T-helper 2 cell treated with Interferon-gamma antibody and Interleukin-4, amounts not matched to agents 5 μg/mL and 100 μg/mL, for 36 hours (primary cell): Measurements from ENCODE around the gene TAB2.
"Not testable (repeated sequence)": the region's sequence is repeated elsewhere in the genome, so short reads cannot be mapped to it uniquely, and the experiment has no call there.

Experiments used
- DNase-seq: peaks from one replicate; pipeline ENCODE4 v3.0.0; 2021; ENCODE audit warnings: low spot score
- H3K27ac Mint-ChIP-seq: one replicate; pipeline ENCODE4 v1.8.0; 2021; ENCODE audit warnings: mild to moderate bottlenecking, mixed read lengths
- H3K27me3 Mint-ChIP-seq: one replicate; pipeline ENCODE4 v1.8.0; 2021; ENCODE audit warnings: low read depth, mixed read lengths
- H3K36me3 Mint-ChIP-seq: one replicate; pipeline ENCODE4 v1.8.0; 2021; ENCODE audit warnings: low read depth, mixed read lengths
- H3K4me1 Mint-ChIP-seq: one replicate; pipeline ENCODE4 v1.8.0; 2021; ENCODE audit warnings: low read depth, mixed read lengths
- H3K4me3 Mint-ChIP-seq: one replicate; pipeline ENCODE4 v1.8.0; 2022; ENCODE audit warnings: mild to moderate bottlenecking, moderate library complexity, mixed read lengths
- H3K9me3 Mint-ChIP-seq: one replicate; pipeline ENCODE4 v1.8.0; 2021; ENCODE audit warnings: mixed read lengths

TAB2 gene

GRCh38 chr6:149455031-149455732 lies 137.7 kb downstream of the TAB2 start:
- no peak overlapping the region for H3K27ac Mint-ChIP-seq
- H3K9me3 Mint-ChIP-seq, result no peaks in the 10 kb centered on the region

GRCh38 chr6:149456311-149457021 lies 139.0 kb downstream of the TAB2 start:
- Mint-ChIP-seq H3K27ac (no peak overlapping the region), H3K9me3 (no peaks in the 10 kb centered on the region), H3K27me3 (no peaks in the 10 kb centered on the region), H3K36me3 (peaks cover 22% of the 10 kb centered on the region), H3K4me1 (peaks cover 5% of the 10 kb centered on the region), H3K4me3 (no peak overlapping the region)
- DNase-seq, result no peak

More at GRCh38 chr6:149455031-149455732, 137.7 kb downstream of the TAB2 start:
- DNase-seq, result no peak
- Mint-ChIP-seq H3K27me3 (no peaks in the 10 kb centered on the region), H3K36me3 (peaks cover 16% of the 10 kb centered on the region), H3K4me3 (no peak overlapping the region), H3K4me1 (peaks cover 5% of the 10 kb centered on the region)

GRCh38 chr6:149457316-149457884 lies 139.9 kb downstream of the TAB2 start:
- Mint-ChIP-seq H3K36me3 (peaks cover 20% of the 10 kb centered on the region), H3K4me3 (no peak overlapping the region), H3K9me3 (no peaks in the 10 kb centered on the region), H3K27ac (no peak overlapping the region), H3K4me1 (peaks cover 5% of the 10 kb centered on the region), H3K27me3 (no peaks in the 10 kb centered on the region)
- DNase-seq, result no peak

DNA sequence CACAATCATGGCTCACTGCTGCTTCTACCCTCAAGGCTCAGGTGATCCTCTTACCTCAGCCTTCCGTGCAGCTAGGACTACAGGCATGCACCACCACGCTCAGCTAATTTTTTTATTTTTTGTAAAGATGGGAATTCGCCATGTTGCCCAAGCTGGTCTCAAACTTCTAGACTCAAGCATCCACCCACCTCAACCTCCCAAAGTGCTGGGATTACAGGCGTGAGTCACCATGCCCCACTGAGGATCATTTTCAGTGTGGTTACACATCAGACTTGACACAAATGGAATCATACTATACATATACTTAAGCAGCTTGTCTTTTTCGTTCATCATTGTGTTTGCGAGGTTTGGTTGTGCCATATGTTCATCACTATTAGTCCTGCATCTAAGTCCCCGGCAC lies 140.7 kb downstream of the TAB2 start:
- no peak overlapping the region for H3K27ac Mint-ChIP-seq
- no peak for DNase-seq
- H3K27me3 Mint-ChIP-seq, result no peaks in the 10 kb centered on the region
- no peak overlapping the region for H3K4me3 Mint-ChIP-seq
- no peaks in the 10 kb centered on the region for H3K9me3 Mint-ChIP-seq
- peaks cover 5% of the 10 kb centered on the region for H3K4me1 Mint-ChIP-seq
- peaks cover 20% of the 10 kb centered on the region for H3K36me3 Mint-ChIP-seq

DNA sequence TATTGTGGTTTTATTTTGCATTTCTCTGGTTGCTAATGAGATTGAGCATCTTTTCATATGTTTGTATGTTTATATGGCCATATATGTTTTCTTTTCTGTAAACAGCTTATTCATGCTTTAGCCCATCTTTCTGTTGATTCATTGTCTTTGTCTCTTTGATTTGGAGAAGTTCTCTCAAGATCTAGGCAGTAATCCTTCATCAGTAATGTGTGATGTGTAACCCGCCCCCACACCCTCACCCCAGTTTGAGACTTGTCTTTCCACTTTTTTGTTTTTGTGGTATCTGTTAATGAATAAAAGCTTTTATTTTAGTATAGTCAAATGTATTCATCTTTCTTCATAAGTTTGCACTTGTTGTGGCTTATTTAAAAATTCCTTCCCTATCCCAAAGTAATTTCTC lies 141.3 kb downstream of the TAB2 start:
- no peak overlapping the region for H3K4me3 Mint-ChIP-seq
- no peak overlapping the region for H3K27ac Mint-ChIP-seq
- H3K27me3 Mint-ChIP-seq, result no peaks in the 10 kb centered on the region
- no peak for DNase-seq
- H3K36me3 Mint-ChIP-seq, result peaks cover 20% of the 10 kb centered on the region
- H3K4me1 Mint-ChIP-seq, result peaks cover 5% of the 10 kb centered on the region
- H3K9me3 Mint-ChIP-seq, result no peaks in the 10 kb centered on the region

DNA sequence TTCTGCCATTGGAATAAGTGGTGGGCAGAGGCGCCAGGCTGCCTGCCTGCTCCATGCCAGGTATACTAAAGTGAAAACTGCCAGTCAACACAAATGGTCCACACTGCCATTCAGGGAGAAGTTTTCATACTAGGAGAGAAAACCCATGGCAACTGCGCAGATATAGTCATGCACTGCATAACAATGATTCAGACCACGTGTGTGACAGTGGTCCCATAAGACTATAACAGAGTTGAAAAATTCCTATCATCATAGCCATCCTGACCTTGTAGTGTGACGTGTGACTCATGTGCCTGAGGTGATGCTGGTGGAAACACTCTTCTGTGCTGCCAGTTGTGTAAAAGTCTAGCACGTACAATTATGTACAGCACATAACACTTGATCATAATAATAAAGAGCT lies 142.2 kb downstream of the TAB2 start:
- H3K4me3 Mint-ChIP-seq, result no peak overlapping the region
- H3K4me1 Mint-ChIP-seq, result peaks cover 7% of the 10 kb centered on the region
- H3K27ac Mint-ChIP-seq, result no peak overlapping the region
- no peak for DNase-seq
- H3K27me3 Mint-ChIP-seq, result no peaks in the 10 kb centered on the region
- H3K36me3 Mint-ChIP-seq, result peaks cover 22% of the 10 kb centered on the region
- H3K9me3 Mint-ChIP-seq, result no peaks in the 10 kb centered on the region

GRCh38 chr6:149460249-149460648 lies 142.7 kb downstream of the TAB2 start:
- H3K27me3 Mint-ChIP-seq, H3K9me3 Mint-ChIP-seq, H3K27ac Mint-ChIP-seq, H3K4me3 Mint-ChIP-seq, H3K4me1 Mint-ChIP-seq, DNase-seq: not testable (repeated sequence)
- H3K36me3 Mint-ChIP-seq, result peaks cover 20% of the 10 kb centered on the region
